Gastroesophageal sphincter (tissue), 3 donors: ENCODE measurements around the gene NUP153.

Experiments used
- CTCF ChIP-seq, 4 experiments: fragments of 200-600 bp in 2 of 4; fragments of 450-650 bp in 2 of 4; sonication (generic) in 1 of 4; IDR thresholded peaks; one replicate each; pipeline ENCODE4 v1.5.1; 2017 to 2019; ENCODE audit warnings: antibody characterized with exemption in 4 of 4, mild to moderate bottlenecking in 2 of 4, moderate library complexity in 2 of 4
- POLR2A ChIP-seq, 2 donors: fragments of 450-650 bp; IDR thresholded peaks; one replicate each; pipeline ENCODE4 v1.6.1; 2017; ENCODE audit warnings: antibody characterized with exemption in 2 of 2, mild to moderate bottlenecking in 2 of 2, moderate library complexity in 1 of 2
- POLR2AphosphoS5 ChIP-seq: sonication (generic); formaldehyde crosslinking; IDR thresholded peaks from one replicate; pipeline ENCODE4 v1.6.1; 2017; ENCODE audit warnings: antibody characterized with exemption

GRCh38 chr6:17630511-17631073 lies 76.1 kb downstream of the NUP153 start:
- TF ChIP-seq CTCF (IDR thresholded peaks at IDR 0.05) (no peak), POLR2A (IDR thresholded peaks at IDR 0.05) (no peak), POLR2AphosphoS5 (no peak)
